ENCODE results near the gene S100A6. TPM values are rescaled to one million over a fixed set of nuclear protein-coding genes. Genes with fewer than 3 reads are reported as not detected.

S100A6 gene
- total RNA-seq, 2 donors from 2014 or later, result 367 to 608 TPM

DNA sequence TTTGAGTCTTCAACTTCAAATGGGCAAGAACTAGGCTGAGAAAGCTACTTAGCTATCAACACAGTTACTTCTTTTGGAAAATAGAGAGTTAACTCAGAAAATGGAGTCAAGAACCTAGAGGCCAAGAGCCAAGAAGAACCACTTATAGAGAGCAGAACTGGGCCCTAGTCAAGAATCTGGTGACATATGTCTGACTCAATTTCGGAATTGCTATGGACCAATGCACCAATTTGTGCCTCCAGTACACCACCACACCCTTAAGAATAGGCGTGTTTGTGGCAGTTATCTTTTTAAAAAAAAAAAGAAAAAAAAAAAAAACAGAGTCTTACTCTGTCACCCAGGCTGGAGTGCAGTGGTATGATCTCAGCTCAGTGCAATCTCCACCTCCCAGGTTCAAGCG is 22.1 kb upstream of the S100A6 start:
- no peak for DNase-seq (ENCODE audit: low spot score)
- TF ChIP-seq, protein P1, sequence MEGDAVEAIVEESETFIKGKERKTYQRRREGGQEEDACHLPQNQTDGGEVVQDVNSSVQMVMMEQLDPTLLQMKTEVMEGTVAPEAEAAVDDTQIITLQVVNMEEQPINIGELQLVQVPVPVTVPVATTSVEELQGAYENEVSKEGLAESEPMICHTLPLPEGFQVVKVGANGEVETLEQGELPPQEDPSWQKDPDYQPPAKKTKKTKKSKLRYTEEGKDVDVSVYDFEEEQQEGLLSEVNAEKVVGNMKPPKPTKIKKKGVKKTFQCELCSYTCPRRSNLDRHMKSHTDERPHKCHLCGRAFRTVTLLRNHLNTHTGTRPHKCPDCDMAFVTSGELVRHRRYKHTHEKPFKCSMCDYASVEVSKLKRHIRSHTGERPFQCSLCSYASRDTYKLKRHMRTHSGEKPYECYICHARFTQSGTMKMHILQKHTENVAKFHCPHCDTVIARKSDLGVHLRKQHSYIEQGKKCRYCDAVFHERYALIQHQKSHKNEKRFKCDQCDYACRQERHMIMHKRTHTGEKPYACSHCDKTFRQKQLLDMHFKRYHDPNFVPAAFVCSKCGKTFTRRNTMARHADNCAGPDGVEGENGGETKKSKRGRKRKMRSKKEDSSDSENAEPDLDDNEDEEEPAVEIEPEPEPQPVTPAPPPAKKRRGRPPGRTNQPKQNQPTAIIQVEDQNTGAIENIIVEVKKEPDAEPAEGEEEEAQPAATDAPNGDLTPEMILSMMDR (IDR thresholded peaks at IDR 0.05), result no peak
- Histone ChIP-seq H3K36me3 (no peaks in the 10 kb centered on the region), H3K4me1 (ENCODE audit: control insufficient read depth in 1 of 2, low read depth in 2 of 2) (peaks cover 10 to 22% of the 10 kb centered on the region in 2 donors), H3K9me3 (no peaks in the 10 kb centered on the region), H3K27ac (no peak overlapping the region), H3K4me3 (no peak overlapping the region), H3K27me3 (replicated peaks; ENCODE audit: insufficient read depth) (no peaks in the 10 kb centered on the region)
- ATAC-seq (ENCODE audit: insufficient number of reproducible peaks, low FRiP score, low read depth), result no peak

DNA sequence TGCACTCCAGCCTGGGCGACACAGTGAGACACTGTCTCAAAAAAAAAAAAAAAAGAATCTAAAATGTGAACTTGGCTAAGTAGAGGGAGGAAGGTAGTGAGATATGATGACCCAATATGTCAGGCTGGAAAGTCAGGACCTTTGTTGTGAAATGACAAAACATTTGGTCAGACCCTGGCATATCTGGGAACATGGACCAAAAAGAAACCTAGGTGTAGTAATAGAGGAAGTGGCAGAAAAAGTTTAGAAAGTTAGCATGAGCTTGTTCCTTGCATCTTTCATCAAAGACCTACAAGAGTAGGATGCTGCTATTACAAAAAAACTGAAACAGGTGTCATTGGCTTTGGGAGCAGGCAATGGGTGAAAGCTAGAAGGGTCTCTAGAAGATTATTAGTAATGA is 20.6 kb upstream of the S100A6 start:
- H3K9me3 ChIP-seq, result no peaks in the 10 kb centered on the region
- H3K27ac ChIP-seq, result no peak overlapping the region
- H3K4me1 ChIP-seq (ENCODE audit: control insufficient read depth in 1 of 2, low read depth in 2 of 2), result peaks cover 10 to 22% of the 10 kb centered on the region in 2 donors
- DNase-seq (ENCODE audit: low spot score) (no peak), ATAC-seq (ENCODE audit: insufficient number of reproducible peaks, low FRiP score, low read depth) (no peak)
- H3K4me3 ChIP-seq, result no peak overlapping the region
- TF ChIP-seq, protein P1 (IDR thresholded peaks at IDR 0.05), result no peak
- no peaks in the 10 kb centered on the region for H3K36me3 ChIP-seq
- H3K27me3 ChIP-seq (replicated peaks; ENCODE audit: insufficient read depth), result no peaks in the 10 kb centered on the region

DNA sequence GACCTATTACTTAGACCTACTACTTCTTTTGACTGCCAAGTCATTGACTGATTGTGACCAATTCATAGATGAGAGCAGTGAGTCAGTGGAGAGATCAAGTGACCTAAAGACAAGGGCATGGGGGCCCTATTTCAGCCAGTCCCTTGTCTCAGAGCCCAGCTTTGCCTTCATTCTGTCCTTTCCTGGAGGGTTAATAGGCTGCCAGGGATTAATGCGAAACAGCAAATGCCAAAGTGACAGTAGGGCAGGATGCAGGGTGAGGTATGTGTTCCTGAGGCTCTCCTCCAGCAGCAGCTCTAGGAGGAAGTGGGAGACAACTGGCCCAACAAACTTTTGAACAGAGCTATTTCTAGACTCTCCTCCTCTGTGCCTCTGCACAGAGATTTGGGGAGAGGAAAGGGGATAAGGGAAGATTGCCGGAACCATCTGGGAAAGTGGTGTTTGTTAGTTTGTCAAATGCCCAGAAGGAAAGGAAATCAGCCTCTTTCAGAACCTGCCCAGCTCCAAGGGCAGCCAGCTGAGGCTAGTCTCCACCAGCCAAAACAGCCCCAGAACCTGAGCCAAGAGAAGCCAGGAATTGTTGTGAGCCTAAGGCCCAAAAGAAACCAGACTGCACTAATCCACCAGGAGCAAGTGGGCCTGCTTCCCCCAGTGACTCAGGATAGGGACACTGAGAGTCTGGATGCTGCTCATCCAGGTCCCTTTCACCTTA is 18.2 kb upstream of the S100A6 start:
- Histone ChIP-seq H3K4me3 (no peak overlapping the region), H3K27me3 (replicated peaks; ENCODE audit: insufficient read depth) (no peaks in the 10 kb centered on the region), H3K27ac (peak overlapping the region; percentile 84 to 85), H3K36me3 (no peaks in the 10 kb centered on the region), H3K9me3 (no peaks in the 10 kb centered on the region), H3K4me1 (ENCODE audit: control insufficient read depth in 1 of 2, low read depth in 2 of 2) (peaks cover 21 to 41% of the 10 kb centered on the region in 2 donors)
- TF ChIP-seq, protein P1 (IDR thresholded peaks at IDR 0.05), result no peak
- DNase-seq (ENCODE audit: low spot score) (no peak), ATAC-seq (ENCODE audit: insufficient number of reproducible peaks, low FRiP score, low read depth) (peak; percentile 59)

DNA sequence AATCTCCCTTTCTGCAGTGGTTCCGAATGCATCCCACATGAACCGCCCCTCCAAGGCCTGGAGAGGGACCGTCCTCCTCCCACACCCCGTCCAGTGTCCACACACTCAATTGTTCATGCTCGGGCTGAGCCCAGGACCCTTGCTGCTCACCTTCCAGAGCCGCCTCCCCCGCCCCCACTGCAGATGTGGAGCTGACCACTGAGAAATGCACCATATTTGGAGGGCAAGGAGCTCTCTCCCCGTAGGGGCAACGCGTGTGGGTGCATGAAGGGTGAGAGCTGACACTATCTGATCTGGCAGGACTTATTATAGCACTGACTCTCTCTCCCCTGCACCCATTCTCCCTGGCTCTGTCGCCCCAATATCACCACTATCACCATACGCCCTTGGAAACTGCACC is 17.3 kb upstream of the S100A6 start:
- TF ChIP-seq, protein P1 (IDR thresholded peaks at IDR 0.05), result no peak
- H3K9me3 ChIP-seq, result no peaks in the 10 kb centered on the region
- H3K4me3 ChIP-seq, result no peak overlapping the region
- DNase-seq (ENCODE audit: low spot score), result no peak
- no peak for ATAC-seq (ENCODE audit: insufficient number of reproducible peaks, low FRiP score, low read depth)
- H3K4me1 ChIP-seq (ENCODE audit: control insufficient read depth in 1 of 2, low read depth in 2 of 2), result peaks cover 30 to 50% of the 10 kb centered on the region in 2 donors
- H3K27ac ChIP-seq, result peak overlapping the region; percentile 84 to 85
- no peaks in the 10 kb centered on the region for H3K27me3 ChIP-seq (replicated peaks; ENCODE audit: insufficient read depth)
- no peaks in the 10 kb centered on the region for H3K36me3 ChIP-seq

DNA sequence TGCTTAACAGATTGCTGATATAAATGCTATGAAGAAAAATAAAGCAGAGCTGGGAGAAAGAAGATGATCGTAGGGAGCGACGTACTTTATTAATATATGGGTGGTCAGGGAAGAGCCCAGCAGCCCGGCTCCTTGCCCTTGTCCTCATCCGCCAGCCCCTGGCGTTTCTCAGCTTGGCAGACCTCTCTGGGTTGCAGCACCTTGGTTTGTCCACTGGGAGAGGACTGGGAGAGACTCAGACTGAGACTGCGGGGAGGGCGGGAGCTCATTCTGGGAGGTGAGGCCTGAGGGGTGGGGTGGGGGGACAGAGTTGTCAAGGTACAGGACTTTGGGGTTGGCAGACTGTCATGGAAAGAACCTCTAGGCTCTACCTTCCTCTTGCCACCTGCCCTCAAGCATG is 16.5 kb upstream of the S100A6 start:
- DNase-seq (ENCODE audit: low spot score) (no peak), ATAC-seq (ENCODE audit: insufficient number of reproducible peaks, low FRiP score, low read depth) (no peak)
- TF ChIP-seq, protein P1 (IDR thresholded peaks at IDR 0.05), result no peak
- Histone ChIP-seq H3K4me3 (no peak overlapping the region), H3K27ac (peak overlapping the region; percentile 13 to 46), H3K9me3 (no peaks in the 10 kb centered on the region), H3K4me1 (ENCODE audit: control insufficient read depth in 1 of 2, low read depth in 2 of 2) (peaks cover 33 to 58% of the 10 kb centered on the region in 2 donors), H3K36me3 (no peaks in the 10 kb centered on the region), H3K27me3 (replicated peaks; ENCODE audit: insufficient read depth) (no peaks in the 10 kb centered on the region)

Data from thoracic aorta (tissue), 2 donors.